HepG2 (cell line): ENCODE measurements around the gene CHD2. TPM values are rescaled to one million over a fixed set of nuclear protein-coding genes. Genes with fewer than 3 reads are reported as not detected.

Source experiments
- ATAC-seq: fragments of 200-7000 bp; cut with Tn5 transposase; 3 replicates; pipeline ENCODE4 v1.9.1; 2020; ENCODE audit warnings: mild to moderate bottlenecking, moderate library complexity
- BruUV-seq: library from RNA; stranded (reverse); fragments of 400-500 nt; replicated peaks from 2 replicates; lab custom pipeline; 2021; lab: Mats Ljungman, UMichigan
- CTCF ChIA-PET: fragments of 300-600 bp; formaldehyde crosslinking; extraction: SDS; loops from one replicate; lab custom pipeline; 2021; ENCODE audit warnings: low total read pairs, inconsistent platforms, low intra/inter-chr PET ratio; lab: Yijun Ruan, JAX
- POLR2A ChIA-PET: fragments of 350-600 bp; sonication (Branson Sonifier 250); formaldehyde crosslinking; loops from one replicate; lab custom pipeline; 2020; ENCODE audit warnings: antibody characterized with exemption, inconsistent platforms; lab: Yijun Ruan, JAX
- DNase-seq: peaks from one replicate; pipeline ENCODE4 v3.0.0-alpha.2; 2015; ENCODE audit warnings: low spot score
- FAIRE-seq: peaks from 3 replicates; lab custom pipeline; 2011; peaks lifted over from hg19 to GRCh38; lab: Jason Lieb, UNC
- H2AFZ ChIP-seq: one replicate; pipeline ENCODE4 v1.6.1; 2011; ENCODE audit warnings: low read length, inconsistent platforms
- H3K27ac ChIP-seq: fragments of 300-600 bp; 3 replicates; pipeline ENCODE4 v1.8.0; 2011; ENCODE audit warnings: mixed run types, mild to moderate bottlenecking, mixed read lengths, low read length, inconsistent platforms; ENCODE audit not compliant: insufficient read depth; ENCODE audit errors: extremely low read length
- H3K27me3 ChIP-seq, 2 experiments: fragments of 200-600 bp in 1 of 2; 2 replicates in 1 of 2; 3 replicates in 1 of 2; pipeline versions ENCODE4 v1.6.0 to v1.8.0; 2011; ENCODE audit warnings: low read length in 2 of 2, mild to moderate bottlenecking in 2 of 2, moderate library complexity in 2 of 2, inconsistent platforms in 1 of 2; ENCODE audit not compliant: insufficient read depth in 2 of 2, control insufficient read depth in 1 of 2
- H3K36me3 ChIP-seq, 2 experiments: fragments of 200-600 bp in 1 of 2; replicated peaks in 1 of 2; 2 replicates in 1 of 2; 3 replicates in 1 of 2; pipeline versions ENCODE4 v1.5.1 to v1.8.0; 2011; ENCODE audit warnings: low read length in 2 of 2, inconsistent platforms in 1 of 2; ENCODE audit not compliant: insufficient read depth in 2 of 2, control insufficient read depth in 1 of 2
- H3K4me1 ChIP-seq: 2 replicates; pipeline ENCODE4 v1.5.1; 2012; ENCODE audit warnings: low read length, inconsistent platforms; ENCODE audit not compliant: insufficient read depth
- H3K4me2 ChIP-seq: 2 replicates; pipeline ENCODE4 v1.6.0; 2011; ENCODE audit warnings: low read depth, low read length, inconsistent platforms
- H3K4me3 ChIP-seq, 3 experiments: fragments of 200-600 bp in 1 of 3; sonication (generic), shearing (Covaris generic) in 1 of 3; replicated peaks in 1 of 3; 2 replicates each; pipeline ENCODE4 v1.5.1; 2011 to 2016; ENCODE audit warnings: low read length in 3 of 3, inconsistent platforms in 2 of 3, low read depth in 2 of 3, mild to moderate bottlenecking in 2 of 3, control low read depth in 1 of 3, mixed read lengths in 1 of 3; ENCODE audit not compliant: insufficient read depth in 1 of 3
- H3K79me2 ChIP-seq: one replicate; pipeline ENCODE4 v1.6.1; 2011; ENCODE audit warnings: low read length, inconsistent platforms; ENCODE audit not compliant: insufficient read depth
- H3K9ac ChIP-seq: 2 replicates; pipeline ENCODE4 v1.6.0; 2011; ENCODE audit warnings: mild to moderate bottlenecking, low read depth, low read length, inconsistent platforms; ENCODE audit not compliant: insufficient read depth
- H3K9me3 ChIP-seq: 2 replicates; pipeline ENCODE4 v1.5.1; 2012; ENCODE audit warnings: mild to moderate bottlenecking, low read length
- H4K20me1 ChIP-seq: 2 replicates; pipeline ENCODE4 v1.6.0; 2011; ENCODE audit warnings: inconsistent platforms, mild to moderate bottlenecking, low read length, moderate library complexity; ENCODE audit not compliant: insufficient read depth
- ATF1 ChIP-seq: IDR thresholded peaks from 2 replicates; pipeline ENCODE4 v1.6.1; 2016; ENCODE audit warnings: mild to moderate bottlenecking, control low read depth
- CSRNP2 ChIP-seq: sonication (generic); formaldehyde crosslinking; conservative IDR thresholded peaks from 2 replicates; pipeline ENCODE4 v1.8.0; 2022; ENCODE audit warnings: low read depth, missing genetic modification reagents
- HIVEP1 ChIP-seq: sonication (generic); formaldehyde crosslinking; IDR thresholded peaks from 2 replicates; pipeline ENCODE4 v1.4.0; 2020; ENCODE audit warnings: mild to moderate bottlenecking, missing genetic modification reagents
- HNRNPLL ChIP-seq: fragments of 200-400 bp; formaldehyde crosslinking; IDR thresholded peaks from 2 replicates; pipeline ENCODE4 v1.6.1; 2017; ENCODE audit warnings: mild to moderate bottlenecking, low read depth, low read length; ENCODE audit not compliant: poor library complexity, severe bottlenecking
- KDM5A ChIP-seq: fragments of 200-600 bp; sonication (generic); IDR thresholded peaks from 2 replicates; pipeline ENCODE4 v1.7.0; 2018; ENCODE audit warnings: antibody characterized with exemption, mild to moderate bottlenecking, low read length, borderline replicate concordance
- MEIS2 ChIP-seq: sonication (generic); formaldehyde crosslinking; IDR thresholded peaks from 2 replicates; pipeline ENCODE4 v1.9.0; 2021; ENCODE audit warnings: mild to moderate bottlenecking, missing genetic modification reagents
- NFIB ChIP-seq: sonication (generic); formaldehyde crosslinking; IDR thresholded peaks from 2 replicates; pipeline ENCODE4 v1.9.0; 2021; ENCODE audit warnings: missing genetic modification reagents, mild to moderate bottlenecking, borderline replicate concordance
- RFX5 ChIP-seq: IDR thresholded peaks from 2 replicates; pipeline ENCODE4 v1.6.1; 2011; ENCODE audit warnings: low read depth, low read length, improper control_type of control experiment
- SMARCE1 ChIP-seq: fragments of 450-650 bp; IDR thresholded peaks from 2 replicates; pipeline ENCODE4 v1.6.1; 2017; ENCODE audit warnings: borderline replicate concordance
- XBP1 ChIP-seq: sonication (generic); formaldehyde crosslinking; IDR thresholded peaks from 2 replicates; pipeline ENCODE4 v1.5.0; 2020; ENCODE audit warnings: missing genetic modification reagents
- ZNF251 ChIP-seq: sonication (generic); formaldehyde crosslinking; IDR thresholded peaks from 2 replicates; pipeline ENCODE4 v1.9.0; 2021; ENCODE audit warnings: mild to moderate bottlenecking, missing genetic modification reagents
- ZNF343 ChIP-seq: sonication (generic); formaldehyde crosslinking; IDR thresholded peaks from 2 replicates; pipeline ENCODE4 v1.4.0; 2020; ENCODE audit warnings: mild to moderate bottlenecking, missing genetic modification reagents
- ZNF451 ChIP-seq: sonication (generic); formaldehyde crosslinking; IDR thresholded peaks from 2 replicates; pipeline ENCODE4 v1.5.0; 2020; ENCODE audit warnings: mild to moderate bottlenecking, missing genetic modification reagents
- ZNF574 ChIP-seq: sonication (generic); formaldehyde crosslinking; IDR thresholded peaks from 2 replicates; pipeline ENCODE4 v1.4.0; 2020; ENCODE audit warnings: missing genetic modification reagents
- ZNF580 ChIP-seq: IDR thresholded peaks from 2 replicates; pipeline ENCODE4 v1.6.1; 2016; ENCODE audit warnings: low read depth, borderline replicate concordance
- ZNF597 ChIP-seq: sonication (generic); formaldehyde crosslinking; IDR thresholded peaks from 2 replicates; pipeline ENCODE4 v1.5.0; 2020; ENCODE audit warnings: missing genetic modification reagents
- ZNF761 ChIP-seq: sonication (generic); formaldehyde crosslinking; conservative IDR thresholded peaks from 2 replicates; pipeline ENCODE4 v1.4.0; 2020; ENCODE audit warnings: mild to moderate bottlenecking, missing genetic modification reagents
- ZSCAN12 ChIP-seq: sonication (generic); formaldehyde crosslinking; IDR thresholded peaks from 2 replicates; pipeline ENCODE4 v1.9.0; 2021; ENCODE audit warnings: mild to moderate bottlenecking, missing genetic modification reagents
- WGBS: methylation state at CpG from one replicate; pipeline ENCODE4 v1.1.6; 2017; ENCODE audit warnings: low lambda C conversion rate; 5-methylcytosine and 5-hydroxymethylcytosine counted together
- in situ Hi-C: cut with HindIII; loops from 2 replicates; pipeline ENCODE4 v1.10.0; 2017; ENCODE audit warnings: low pct_unique_long_range_greater_than_20kb; ENCODE audit not compliant: extremely low pct_ligation_motif_present
- intact Hi-C: fragments of 100-400 bp; cut with micrococcal nuclease; formaldehyde crosslinking; loops from one replicate; pipeline ENCODE4 v1.10.0; 2022; ENCODE audit not compliant: unreplicated experiment
- polyA plus RNA-seq, 8 experiments: library from polyadenylated mRNA; depleted of rRNA in 3 of 8; stranded (reverse) in 7 of 8; unstranded in 1 of 8; fragments of >200 nt; fragmentation: Illumina TruSeq in 4 of 8; extraction: Trizol in 4 of 8; gene quantifications; 2 replicates each; pipeline versions ENCODE4 v1.2.1 to v1.2.3, GENCODE V29; 2011 to 2016; ENCODE audit warnings: low read depth in 4 of 8, missing spikeins in 1 of 8, mixed read lengths in 1 of 8; ENCODE audit not compliant: insufficient read depth in 1 of 8
- total RNA-seq, 5 experiments: library from RNA; depleted of rRNA; stranded (reverse); fragments of >200 nt; fragmentation: Illumina TruSeq; extraction: Trizol; gene quantifications; 2 replicates each; pipeline ENCODE4 v1.2.3, GENCODE V29; 2016; ENCODE audit warnings: low read depth in 1 of 5

Gene CHD2
- total and polyA plus RNA-seq, 2 of the 13 experiments (the other 11 are each of a cell fraction or from before 2014, with no cell fraction given) = 54.0 to 54.1 TPM

- TF ChIP-seq CSRNP2 (CRISPR knock-in tag) = no peak
- no peak for TF ChIP-seq ZNF251 (CRISPR knock-in tag)
- no peak for TF ChIP-seq ZNF597
- no peak for TF ChIP-seq ZNF580 (CRISPR knock-in tag)
- no peak for TF ChIP-seq NFIB (CRISPR knock-in tag)
- TF ChIP-seq MEIS2 (CRISPR knock-in tag) = no peak
- TF ChIP-seq HIVEP1 = no peak
- TF ChIP-seq SMARCE1 = no peak
- no peak for TF ChIP-seq RFX5
Observed at GRCh38 chr15:92886042-92886537, 14.0 kb upstream of the CHD2 start (continued).

GRCh38 chr15:92886815-92887214 lies 13.3 kb upstream of the CHD2 start:
- FAIRE-seq (no peak), DNase-seq (no peak), ATAC-seq (no peak)
- Histone ChIP-seq H2AFZ (no peak overlapping the region), H3K9me3 (no peaks in the 10 kb centered on the region), H4K20me1 (peaks cover 46% of the 10 kb centered on the region), H3K4me3 (peak overlapping the region in 2 of 3 experiments; percentile 21 to 99; a peak in 3 of 6 replicates), H3K79me2 (peaks cover 87% of the 10 kb centered on the region), H3K36me3 (peaks cover 4 to 36% of the 10 kb centered on the region in 2 experiments; a peak in 4 of 5 replicates), H3K4me1 (peaks cover 56% of the 10 kb centered on the region), H3K27ac (peak overlapping the region; percentile 15), H3K4me2 (peak overlapping the region; percentile 70), H3K27me3 (peaks cover 0 to 4% of the 10 kb centered on the region in 2 experiments; a peak in 1 of 5 replicates), H3K9ac (peak overlapping the region; percentile 32; the same call in 1 of the 2 replicates)
- in situ Hi-C loops = no loop called here
- TF ChIP-seq ZNF451 (CRISPR knock-in tag) = no peak
- no peak for TF ChIP-seq ZSCAN12 (CRISPR knock-in tag)
- TF ChIP-seq ZNF343 (CRISPR knock-in tag) = no peak
- no peak for TF ChIP-seq XBP1
- no peak for TF ChIP-seq ATF1 (CRISPR knock-in tag)
- TF ChIP-seq MEIS2 (CRISPR knock-in tag) = no peak
- TF ChIP-seq HNRNPLL = no peak
- no peak for TF ChIP-seq KDM5A
- no peak for TF ChIP-seq ZNF761
- no peak for TF ChIP-seq ZNF574
- ChIA-PET POLR2A (interaction anchor here (2.3 kb wide), 1 partner anchor 13 kb away, joined by 10 read pairs; the partner anchor contains the start of gene CHD2), CTCF (no interaction called here)
- BruUV-seq = no TSS peak
- WGBS = 90% methylated on average over 8 of the region's 8 CpGs
- intact Hi-C loops = no loop called here
